ENCODE results near the gene MAP2.
A peak's percentile ranks its signal among the peaks of the same experiment; 100 is the strongest.

Gene MAP2, protein sequence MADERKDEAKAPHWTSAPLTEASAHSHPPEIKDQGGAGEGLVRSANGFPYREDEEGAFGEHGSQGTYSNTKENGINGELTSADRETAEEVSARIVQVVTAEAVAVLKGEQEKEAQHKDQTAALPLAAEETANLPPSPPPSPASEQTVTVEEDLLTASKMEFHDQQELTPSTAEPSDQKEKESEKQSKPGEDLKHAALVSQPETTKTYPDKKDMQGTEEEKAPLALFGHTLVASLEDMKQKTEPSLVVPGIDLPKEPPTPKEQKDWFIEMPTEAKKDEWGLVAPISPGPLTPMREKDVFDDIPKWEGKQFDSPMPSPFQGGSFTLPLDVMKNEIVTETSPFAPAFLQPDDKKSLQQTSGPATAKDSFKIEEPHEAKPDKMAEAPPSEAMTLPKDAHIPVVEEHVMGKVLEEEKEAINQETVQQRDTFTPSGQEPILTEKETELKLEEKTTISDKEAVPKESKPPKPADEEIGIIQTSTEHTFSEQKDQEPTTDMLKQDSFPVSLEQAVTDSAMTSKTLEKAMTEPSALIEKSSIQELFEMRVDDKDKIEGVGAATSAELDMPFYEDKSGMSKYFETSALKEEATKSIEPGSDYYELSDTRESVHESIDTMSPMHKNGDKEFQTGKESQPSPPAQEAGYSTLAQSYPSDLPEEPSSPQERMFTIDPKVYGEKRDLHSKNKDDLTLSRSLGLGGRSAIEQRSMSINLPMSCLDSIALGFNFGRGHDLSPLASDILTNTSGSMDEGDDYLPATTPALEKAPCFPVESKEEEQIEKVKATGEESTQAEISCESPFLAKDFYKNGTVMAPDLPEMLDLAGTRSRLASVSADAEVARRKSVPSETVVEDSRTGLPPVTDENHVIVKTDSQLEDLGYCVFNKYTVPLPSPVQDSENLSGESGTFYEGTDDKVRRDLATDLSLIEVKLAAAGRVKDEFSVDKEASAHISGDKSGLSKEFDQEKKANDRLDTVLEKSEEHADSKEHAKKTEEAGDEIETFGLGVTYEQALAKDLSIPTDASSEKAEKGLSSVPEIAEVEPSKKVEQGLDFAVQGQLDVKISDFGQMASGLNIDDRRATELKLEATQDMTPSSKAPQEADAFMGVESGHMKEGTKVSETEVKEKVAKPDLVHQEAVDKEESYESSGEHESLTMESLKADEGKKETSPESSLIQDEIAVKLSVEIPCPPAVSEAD (N-terminal part only)

GRCh38 chr2:209423562-209424198, at the start of gene MAP2:
Gene MAP2, plus strand, starts transcription at chr2:209424047. Its CDS starts 229,124 bp downstream, at chr2:209653171.
- DNase-seq (ENCODE audit: low read depth): peak; percentile 10

GRCh38 chr2:209376686-209377085, 47.2 kb upstream of the MAP2 start:
- DNase-seq (ENCODE audit: low read depth): no peak

- no peak for DNase-seq (ENCODE audit: low read depth)
These were observed 43.6 kb upstream of the MAP2 start for GRCh38 chr2:209380293-209380692.

GRCh38 chr2:209381091-209381490, 42.8 kb upstream of the MAP2 start:
- no peak for DNase-seq (ENCODE audit: low read depth)

DNA sequence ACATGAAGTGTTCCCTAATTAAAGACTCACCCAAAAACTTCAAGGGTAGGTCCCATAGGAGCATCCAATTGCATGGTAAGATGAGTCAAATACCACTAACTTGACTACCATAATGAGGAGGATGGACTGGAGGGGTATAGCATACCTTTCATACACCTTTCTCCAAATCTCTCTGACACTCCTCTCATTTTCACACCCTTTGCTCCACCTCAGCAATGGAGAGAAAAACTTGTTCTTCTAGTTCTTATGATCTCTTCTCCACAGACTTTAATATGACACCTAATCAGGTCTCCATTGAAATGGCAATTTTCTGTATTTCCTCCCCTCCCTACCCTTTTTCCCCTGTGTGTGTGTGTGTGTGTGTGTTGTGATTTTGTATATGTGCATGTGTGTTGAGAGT, 41.1 kb upstream of the MAP2 start:
- no peak for DNase-seq (ENCODE audit: low read depth)

DNA sequence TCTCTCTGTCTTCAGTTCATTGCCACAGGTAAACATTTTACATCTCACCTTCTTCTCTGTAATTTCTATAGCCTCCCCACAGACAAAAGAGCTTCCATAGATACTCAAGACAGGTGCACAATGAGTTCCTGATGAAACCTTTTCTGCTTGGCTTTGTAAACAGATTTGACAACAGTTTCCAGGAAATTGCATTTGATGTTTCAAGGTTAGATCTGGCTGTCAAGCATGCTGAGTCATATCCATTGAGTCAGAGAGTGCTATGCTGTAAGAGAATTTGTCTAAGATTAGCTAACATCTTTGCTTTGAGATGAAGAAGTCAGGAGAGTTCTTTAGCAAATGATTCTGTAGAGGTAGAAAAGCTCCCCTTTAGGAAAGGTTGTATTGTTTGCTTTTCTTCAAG, 40.6 kb upstream of the MAP2 start:
- peak; percentile 63 for DNase-seq (ENCODE audit: low read depth)

DNA sequence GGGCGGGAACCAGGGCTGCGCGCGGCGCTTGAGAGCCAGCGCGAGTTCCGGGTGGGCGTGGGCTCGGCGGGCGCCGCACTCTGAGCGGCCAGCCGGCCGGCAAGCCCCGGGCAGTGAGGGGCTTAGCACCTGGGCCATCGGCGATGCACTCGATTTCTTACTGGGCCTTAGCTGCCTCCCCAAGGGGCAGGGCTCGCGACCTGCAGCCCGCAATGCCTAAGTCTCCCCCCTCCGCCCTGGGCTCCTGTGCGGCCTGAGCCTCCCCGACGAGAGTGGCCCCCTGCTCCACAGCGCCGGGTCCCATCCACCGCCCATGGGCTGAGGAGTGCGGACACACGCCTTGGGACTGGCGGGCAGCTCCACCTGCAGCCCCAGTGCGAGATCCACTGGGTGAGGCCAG, 36.5 kb upstream of the MAP2 start:
- no peak for DNase-seq (ENCODE audit: low read depth)

DNA sequence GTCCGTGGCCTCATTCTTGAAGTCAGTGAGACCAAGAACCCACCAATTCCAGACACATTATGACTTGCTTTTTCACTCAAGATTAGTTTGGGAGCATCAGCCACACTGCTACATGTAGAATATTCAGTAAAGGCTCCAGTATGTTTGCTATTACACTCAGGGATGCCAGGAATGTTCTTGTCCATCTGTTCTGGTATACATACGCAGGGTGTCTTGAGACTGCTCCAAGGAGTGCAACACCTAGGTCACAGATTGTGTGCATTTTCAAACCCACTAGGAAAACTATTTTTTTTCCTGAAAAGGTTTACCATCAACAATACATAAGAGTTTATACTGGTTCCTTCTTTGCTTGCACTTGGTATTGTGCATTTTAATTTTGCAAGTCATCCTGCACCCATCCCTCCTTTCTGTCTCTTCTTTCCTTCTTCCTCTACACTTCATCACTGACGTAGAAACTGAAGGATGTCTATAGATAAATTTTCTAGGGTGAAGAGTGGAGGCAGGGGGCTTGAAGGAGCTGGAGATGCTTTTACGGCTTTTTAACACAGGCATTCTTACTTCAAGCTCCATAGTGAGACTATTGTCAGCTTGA, 35.3 kb upstream of the MAP2 start:
- DNase-seq (ENCODE audit: low read depth): no peak

- no peak for DNase-seq (ENCODE audit: low read depth)
These were observed 34.7 kb upstream of the MAP2 start for GRCh38 chr2:209389171-209389618.

- no peak for DNase-seq (ENCODE audit: low read depth)
These were observed 33.0 kb upstream of the MAP2 start for GRCh38 chr2:209390839-209391238.

DNA sequence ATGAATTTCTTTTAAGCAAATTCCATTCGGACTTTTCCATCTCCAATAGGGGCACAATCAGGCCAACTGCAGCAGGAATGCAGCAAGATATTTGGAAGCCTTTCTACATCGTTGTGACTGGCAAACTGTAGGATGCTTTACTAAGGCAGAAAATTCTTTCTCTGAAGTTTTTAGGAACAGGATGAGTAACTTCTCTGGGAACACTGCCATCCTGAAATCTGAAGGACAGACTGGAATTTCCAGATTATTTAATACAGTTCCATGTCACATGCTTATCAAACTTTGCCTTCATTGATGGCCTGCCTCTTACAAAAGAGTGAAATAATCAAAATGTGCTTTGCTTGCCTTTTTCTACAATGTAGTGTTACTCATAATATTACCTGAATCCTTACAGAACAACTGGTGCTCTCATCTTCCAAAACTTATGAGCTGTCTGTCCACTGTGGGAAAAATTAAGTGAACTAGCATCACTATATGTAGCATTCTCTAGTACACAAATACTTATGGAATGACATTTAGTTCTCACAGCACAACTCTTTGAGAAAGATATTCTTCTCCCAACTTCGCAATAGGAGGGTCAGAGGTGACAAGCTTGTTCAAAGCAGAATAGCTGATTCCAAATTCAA, 32.0 kb upstream of the MAP2 start:
- no peak for DNase-seq (ENCODE audit: low read depth)

DNA sequence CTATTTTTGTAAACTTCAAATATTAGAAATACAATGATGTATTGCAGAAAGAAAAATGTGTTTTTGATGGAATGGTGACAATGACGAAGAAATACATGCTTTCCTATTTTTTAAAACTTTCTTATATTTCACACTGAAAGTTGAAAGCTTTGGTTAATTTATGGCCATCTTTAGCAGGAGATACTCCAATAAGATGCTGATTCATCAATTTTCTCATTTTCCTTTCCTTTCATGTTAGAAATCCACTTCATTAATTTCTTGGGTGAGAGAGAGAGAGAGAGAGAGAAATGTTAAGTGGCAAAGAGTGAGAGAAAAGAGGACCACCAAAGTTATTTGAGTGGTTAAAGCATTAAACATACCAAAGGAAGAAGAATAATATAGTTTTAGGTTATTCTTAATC, 28.6 kb upstream of the MAP2 start:
- DNase-seq (ENCODE audit: low read depth): no peak

GRCh38 chr2:209395652-209396051, 28.2 kb upstream of the MAP2 start:
- DNase-seq (ENCODE audit: low read depth): no peak

DNA sequence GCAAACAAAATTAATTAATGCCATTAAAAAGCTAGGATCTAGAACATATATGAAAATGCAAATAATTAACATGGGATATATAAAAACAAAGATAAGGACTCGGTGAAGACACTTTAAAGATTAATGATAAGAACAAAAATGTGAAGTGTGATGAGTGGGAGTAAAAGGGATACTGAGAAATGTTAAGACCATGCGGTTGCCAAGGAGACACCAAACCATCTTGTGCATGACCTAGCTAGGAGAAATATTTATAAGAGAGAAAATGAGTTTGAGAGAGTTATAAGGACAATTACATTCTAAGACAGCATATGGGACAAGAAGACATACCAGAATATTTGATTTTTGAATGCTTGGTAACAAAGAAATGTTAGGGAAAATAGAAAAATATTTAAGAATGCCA, 25.4 kb upstream of the MAP2 start:
- no peak for DNase-seq (ENCODE audit: low read depth)

DNA sequence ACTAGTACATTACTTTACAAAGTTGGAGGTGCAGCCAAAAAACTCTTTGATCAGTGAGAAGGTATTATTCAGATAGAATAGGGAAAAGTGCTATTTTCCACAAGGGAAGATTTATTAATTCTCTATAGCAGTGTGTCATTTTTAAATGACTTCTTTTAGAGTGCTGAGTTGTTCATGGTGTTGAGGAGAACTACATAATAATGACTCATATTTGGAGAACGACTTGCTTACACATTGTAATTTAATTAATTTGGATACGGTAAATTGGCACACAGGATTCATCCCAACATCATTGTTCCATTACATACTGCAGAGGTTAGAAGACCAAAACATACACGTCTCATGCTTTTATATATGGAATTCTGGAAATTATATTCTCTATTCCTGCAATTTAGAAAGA, 22.1 kb upstream of the MAP2 start:
- no peak for DNase-seq (ENCODE audit: low read depth)

- no peak for DNase-seq (ENCODE audit: low read depth)
These were observed 12.6 kb upstream of the MAP2 start for GRCh38 chr2:209411296-209411695.

DNA sequence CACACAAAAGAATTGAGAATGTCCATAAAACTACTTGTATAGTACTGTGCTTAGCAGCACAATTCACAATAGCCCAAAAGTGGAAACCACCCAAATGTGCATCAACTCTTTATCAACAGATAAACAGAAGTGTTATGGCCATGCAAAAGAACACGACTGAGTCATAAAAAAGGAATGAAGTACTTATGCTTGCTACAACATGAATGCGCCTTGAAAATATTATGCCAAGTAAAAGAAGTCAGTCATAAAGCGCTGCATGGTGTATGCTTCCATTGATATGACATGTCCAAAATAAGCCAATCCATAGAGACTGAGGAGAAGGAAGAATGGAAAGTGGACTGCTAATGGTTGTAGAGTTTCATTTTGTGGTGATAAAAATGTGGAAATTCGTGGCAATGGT, 12.1 kb upstream of the MAP2 start:
- DNase-seq (ENCODE audit: low read depth): no peak

- no peak for DNase-seq (ENCODE audit: low read depth)
These were observed 10.4 kb upstream of the MAP2 start for GRCh38 chr2:209413311-209414014.

GRCh38 chr2:209416913-209417312, 6.9 kb upstream of the MAP2 start:
- DNase-seq (ENCODE audit: low read depth): no peak

DNA sequence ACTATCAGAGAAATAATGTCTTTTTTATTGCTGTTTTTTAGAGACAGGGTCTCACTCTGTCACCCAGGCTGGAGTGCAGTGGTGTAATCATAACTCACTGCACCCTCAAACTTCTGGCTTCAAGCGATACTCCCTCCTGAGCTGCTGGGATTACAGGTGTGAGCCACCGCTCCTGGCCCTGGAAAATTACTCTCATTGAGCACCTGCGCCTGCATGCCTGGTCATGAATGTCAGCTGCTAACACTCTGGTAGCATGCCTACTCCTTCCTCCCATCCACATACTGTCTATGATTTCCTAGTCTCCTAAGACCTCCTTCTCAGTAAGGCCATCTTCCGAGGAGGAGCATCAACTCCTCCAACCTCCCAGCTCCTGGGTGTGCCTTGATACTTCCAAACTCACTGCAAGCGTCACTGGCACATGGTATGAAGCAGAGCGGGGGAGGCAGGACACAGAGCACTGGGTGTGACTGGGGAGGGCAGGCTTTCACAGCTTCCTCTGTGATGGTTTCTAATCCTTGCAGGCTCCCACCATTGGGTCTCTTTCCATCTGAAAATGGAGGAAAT, 1.6 kb upstream of the MAP2 start:
- DNase-seq (ENCODE audit: low read depth): no peak
